Bronchial epithelial cell (primary cell): ENCODE measurements around the gene LMNTD2. TPM values are rescaled to one million over a fixed set of nuclear protein-coding genes. Genes with fewer than 3 reads are reported as not detected.
A peak's percentile ranks its signal among the peaks of the same experiment; 100 is the strongest.
"Not testable (repeated sequence)": the region's sequence is repeated elsewhere in the genome, so short reads cannot be mapped to it uniquely, and the experiment has no call there.

Experiments used
- DNase-seq: peaks from one replicate; pipeline ENCODE4 v3.0.0-alpha.2; 2010; ENCODE audit warnings: low read depth
- FAIRE-seq: peaks from 2 replicates; lab custom pipeline; 2011; peaks lifted over from hg19 to GRCh38; lab: Jason Lieb, UNC
- H3K27me3 ChIP-seq: 2 replicates; pipeline ENCODE4 v1.5.1; 2011; ENCODE audit warnings: low read length; ENCODE audit not compliant: control insufficient read depth, insufficient read depth
- H3K36me3 ChIP-seq: 2 replicates; pipeline ENCODE4 v1.5.1; 2011; ENCODE audit warnings: low read length; ENCODE audit not compliant: control insufficient read depth, insufficient read depth
- H3K4me3 ChIP-seq: 2 replicates; pipeline ENCODE4 v1.5.1; 2011; ENCODE audit warnings: mild to moderate bottlenecking, low read depth, low read length, control low read depth
- CTCF ChIP-seq: IDR thresholded peaks from 2 replicates; pipeline ENCODE4 v1.5.1; 2011; ENCODE audit warnings: mild to moderate bottlenecking, moderate library complexity, low read length, control low read depth, inconsistent platforms; ENCODE audit not compliant: insufficient read depth, severe bottlenecking
- total RNA-seq: library from RNA; depleted of rRNA; stranded (reverse); fragments of >200 nt; gene quantifications from 2 replicates; pipeline ENCODE4 v1.2.1, GENCODE V29; 2014

LMNTD2 gene
- total RNA-seq, 1 donor from 2014 or later: 1.1 TPM

GRCh38 chr11:528166-528814 is 32.2 kb downstream of the LMNTD2 start:
- no peak for TF ChIP-seq CTCF
- Histone ChIP-seq H3K4me3 (no peak overlapping the region), H3K36me3 (peaks cover 17% of the 10 kb centered on the region), H3K27me3 (no peaks in the 10 kb centered on the region)
- no peak for DNase-seq
- FAIRE-seq: no peak

GRCh38 chr11:526192-526591 is 34.3 kb downstream of the LMNTD2 start:
- Histone ChIP-seq H3K27me3 (no peaks in the 10 kb centered on the region), H3K4me3 (no peak overlapping the region), H3K36me3 (peaks cover 2% of the 10 kb centered on the region)
- no peak for FAIRE-seq
- no peak for DNase-seq
- no peak for TF ChIP-seq CTCF

GRCh38 chr11:521177-521688 is 39.3 kb downstream of the LMNTD2 start:
- Histone ChIP-seq H3K27me3 (no peaks in the 10 kb centered on the region), H3K4me3 (no peak overlapping the region), H3K36me3 (no peaks in the 10 kb centered on the region)
- no peak for DNase-seq
- no peak for TF ChIP-seq CTCF
- no peak for FAIRE-seq

GRCh38 chr11:520428-521176 is 39.9 kb downstream of the LMNTD2 start:
- H3K36me3 ChIP-seq: no peaks in the 10 kb centered on the region
- no peak for FAIRE-seq
- H3K4me3 ChIP-seq: no peak overlapping the region
- H3K27me3 ChIP-seq: no peaks in the 10 kb centered on the region
- no peak for DNase-seq
- TF ChIP-seq CTCF: peak; percentile 2

- peak; percentile 86 for TF ChIP-seq CTCF
- Histone ChIP-seq H3K27me3 (no peaks in the 10 kb centered on the region), H3K4me3 (peak overlapping the region; percentile 2), H3K36me3 (no peaks in the 10 kb centered on the region)
- DNase-seq (peak; percentile 93), FAIRE-seq (no peak)
Observed at GRCh38 chr11:518463-519202, 41.9 kb downstream of the LMNTD2 start.

- H3K36me3 ChIP-seq, DNase-seq, FAIRE-seq, H3K4me3 ChIP-seq, H3K27me3 ChIP-seq: not testable (repeated sequence)
Observed at GRCh38 chr11:516918-517685, 43.4 kb downstream of the LMNTD2 start.
